Stimulated activated CD4-positive, alpha-beta T cell treated with anti-CD3 and anti-CD28 coated beads, TNF-alpha, amount 100 ng/mL, for 24 hours (primary cell): Measurements from ENCODE around the gene RAD23A.
"Not testable (repeated sequence)": the region's sequence is repeated elsewhere in the genome, so short reads cannot be mapped to it uniquely, and the experiment has no call there.

ENCODE experiments used
- DNase-seq, 3 experiments: peaks; one replicate each; pipeline ENCODE4 v3.0.0-alpha.2; 2020; ENCODE audit warnings: low read depth in 3 of 3

The RAD23A gene

GRCh38 chr19:12937927-12938778 is 7.5 kb upstream of the RAD23A start, which contains the start of gene CALR:
CALR (plus strand) TSS chr19:12938609; CDS start chr19:12938680, 71 bp downstream.
- DNase-seq = peak; percentile 99

- DNase-seq = peak in 1 of 3 experiments; percentile 29
Measured at GRCh38 chr19:12938779-12939601, 6.7 kb upstream of the RAD23A start.

DNA sequence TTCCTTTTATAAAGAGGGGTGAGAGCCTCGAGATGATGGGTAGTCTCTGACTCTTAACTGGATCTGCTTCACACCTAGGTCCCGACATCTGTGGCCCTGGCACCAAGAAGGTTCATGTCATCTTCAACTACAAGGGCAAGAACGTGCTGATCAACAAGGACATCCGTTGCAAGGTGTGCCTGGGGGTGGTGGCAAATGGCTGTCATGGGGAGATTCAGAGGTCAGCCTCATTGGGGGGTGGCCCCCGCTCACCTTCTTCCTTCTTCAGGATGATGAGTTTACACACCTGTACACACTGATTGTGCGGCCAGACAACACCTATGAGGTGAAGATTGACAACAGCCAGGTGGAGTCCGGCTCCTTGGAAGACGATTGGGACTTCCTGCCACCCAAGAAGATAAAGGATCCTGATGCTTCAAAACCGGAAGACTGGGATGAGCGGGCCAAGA is 5.7 kb upstream of the RAD23A start:
- no peak for DNase-seq

DNA sequence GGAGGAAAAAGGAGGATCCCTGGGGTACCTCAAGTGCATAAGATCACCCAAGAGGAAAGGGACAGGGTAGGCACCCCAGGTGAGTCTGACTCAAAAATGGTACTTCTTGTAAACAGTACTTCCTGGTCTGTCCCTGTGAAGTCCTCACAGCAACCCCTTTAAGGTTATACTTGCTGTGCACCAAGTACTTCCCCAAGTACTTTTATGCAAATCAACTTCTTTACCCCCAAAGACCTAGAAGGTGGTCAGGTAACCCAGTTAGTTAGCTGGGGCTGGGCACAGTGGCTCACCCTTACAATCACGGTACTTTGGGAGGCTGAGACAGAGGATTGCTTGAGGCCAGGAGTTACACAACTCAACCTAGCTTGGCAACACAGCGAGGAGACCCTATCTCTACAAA is 4.8 kb upstream of the RAD23A start:
- no peak for DNase-seq

DNA sequence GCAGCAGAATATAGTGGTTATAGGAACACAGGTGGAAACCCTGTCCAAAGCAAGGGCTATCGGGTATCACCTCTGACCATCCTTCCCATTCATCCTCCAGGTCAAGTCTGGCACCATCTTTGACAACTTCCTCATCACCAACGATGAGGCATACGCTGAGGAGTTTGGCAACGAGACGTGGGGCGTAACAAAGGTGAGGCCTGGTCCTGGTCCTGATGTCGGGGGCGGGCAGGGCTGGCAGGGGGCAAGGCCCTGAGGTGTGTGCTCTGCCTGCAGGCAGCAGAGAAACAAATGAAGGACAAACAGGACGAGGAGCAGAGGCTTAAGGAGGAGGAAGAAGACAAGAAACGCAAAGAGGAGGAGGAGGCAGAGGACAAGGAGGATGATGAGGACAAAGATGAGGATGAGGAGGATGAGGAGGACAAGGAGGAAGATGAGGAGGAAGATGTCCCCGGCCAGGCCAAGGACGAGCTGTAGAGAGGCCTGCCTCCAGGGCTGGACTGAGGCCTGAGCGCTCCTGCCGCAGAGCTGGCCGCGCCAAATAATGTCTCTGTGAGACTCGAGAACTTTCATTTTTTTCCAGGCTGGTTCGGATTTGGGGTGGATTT is 2.1 kb upstream of the RAD23A start:
- no peak for DNase-seq

DNA sequence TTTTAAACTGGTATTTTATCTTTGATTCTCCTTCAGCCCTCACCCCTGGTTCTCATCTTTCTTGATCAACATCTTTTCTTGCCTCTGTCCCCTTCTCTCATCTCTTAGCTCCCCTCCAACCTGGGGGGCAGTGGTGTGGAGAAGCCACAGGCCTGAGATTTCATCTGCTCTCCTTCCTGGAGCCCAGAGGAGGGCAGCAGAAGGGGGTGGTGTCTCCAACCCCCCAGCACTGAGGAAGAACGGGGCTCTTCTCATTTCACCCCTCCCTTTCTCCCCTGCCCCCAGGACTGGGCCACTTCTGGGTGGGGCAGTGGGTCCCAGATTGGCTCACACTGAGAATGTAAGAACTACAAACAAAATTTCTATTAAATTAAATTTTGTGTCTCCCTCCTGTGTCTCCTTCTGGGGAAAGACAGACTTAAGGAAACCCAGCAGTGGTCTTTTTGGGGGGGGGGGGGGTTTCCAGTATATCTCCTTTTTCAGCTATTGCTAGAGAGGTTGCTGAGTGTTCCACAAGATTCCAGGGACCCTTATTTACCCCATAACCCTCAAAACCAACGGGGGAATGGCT is 1.5 kb upstream of the RAD23A start:
- no peak for DNase-seq

GRCh38 chr19:12946092-12946721 is 545 bp downstream of the RAD23A start:
- DNase-seq = peak; percentile 24 to 47 (median 29)

DNA sequence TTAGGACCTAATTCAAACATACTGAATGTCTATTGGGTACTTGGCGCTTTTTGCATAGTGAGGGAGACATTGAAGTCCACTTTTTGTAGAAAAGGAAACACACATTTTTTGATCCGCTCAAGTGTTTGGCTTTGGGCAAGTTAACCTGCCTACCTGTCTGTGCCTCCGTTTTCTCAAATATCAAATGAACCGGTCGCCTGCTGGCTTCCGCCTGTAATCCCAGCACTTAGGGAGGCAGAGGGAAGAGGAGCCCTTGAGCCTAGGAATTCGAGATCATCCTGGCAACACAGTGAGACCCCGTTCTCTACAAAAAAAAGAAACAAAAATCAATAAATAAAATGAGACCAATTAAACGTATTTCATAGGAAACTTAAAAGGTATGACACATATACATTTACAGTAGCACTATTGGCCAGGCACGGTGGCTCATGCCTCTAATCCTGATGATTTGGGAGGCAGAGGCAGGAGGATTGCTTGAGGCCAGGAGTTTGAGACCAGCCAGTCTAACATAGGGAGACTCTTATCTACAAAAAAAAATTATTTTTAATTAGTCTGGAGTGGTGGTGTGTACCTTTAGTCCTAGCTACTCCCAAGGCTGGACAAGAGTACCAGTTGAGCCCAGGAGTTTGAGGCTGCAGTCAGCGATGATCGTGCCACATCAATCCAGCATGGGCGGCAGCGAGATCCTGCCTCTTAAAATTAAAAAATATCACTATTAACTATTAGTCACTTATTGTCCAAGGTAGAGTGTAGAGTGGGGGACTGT is 1.3 kb downstream of the RAD23A start:
- DNase-seq = no peak

GRCh38 chr19:12947702-12948611 is 2.3 kb downstream of the RAD23A start:
- no peak for DNase-seq

- no peak for DNase-seq
Measured at GRCh38 chr19:12948612-12949362, 3.1 kb downstream of the RAD23A start.

DNA sequence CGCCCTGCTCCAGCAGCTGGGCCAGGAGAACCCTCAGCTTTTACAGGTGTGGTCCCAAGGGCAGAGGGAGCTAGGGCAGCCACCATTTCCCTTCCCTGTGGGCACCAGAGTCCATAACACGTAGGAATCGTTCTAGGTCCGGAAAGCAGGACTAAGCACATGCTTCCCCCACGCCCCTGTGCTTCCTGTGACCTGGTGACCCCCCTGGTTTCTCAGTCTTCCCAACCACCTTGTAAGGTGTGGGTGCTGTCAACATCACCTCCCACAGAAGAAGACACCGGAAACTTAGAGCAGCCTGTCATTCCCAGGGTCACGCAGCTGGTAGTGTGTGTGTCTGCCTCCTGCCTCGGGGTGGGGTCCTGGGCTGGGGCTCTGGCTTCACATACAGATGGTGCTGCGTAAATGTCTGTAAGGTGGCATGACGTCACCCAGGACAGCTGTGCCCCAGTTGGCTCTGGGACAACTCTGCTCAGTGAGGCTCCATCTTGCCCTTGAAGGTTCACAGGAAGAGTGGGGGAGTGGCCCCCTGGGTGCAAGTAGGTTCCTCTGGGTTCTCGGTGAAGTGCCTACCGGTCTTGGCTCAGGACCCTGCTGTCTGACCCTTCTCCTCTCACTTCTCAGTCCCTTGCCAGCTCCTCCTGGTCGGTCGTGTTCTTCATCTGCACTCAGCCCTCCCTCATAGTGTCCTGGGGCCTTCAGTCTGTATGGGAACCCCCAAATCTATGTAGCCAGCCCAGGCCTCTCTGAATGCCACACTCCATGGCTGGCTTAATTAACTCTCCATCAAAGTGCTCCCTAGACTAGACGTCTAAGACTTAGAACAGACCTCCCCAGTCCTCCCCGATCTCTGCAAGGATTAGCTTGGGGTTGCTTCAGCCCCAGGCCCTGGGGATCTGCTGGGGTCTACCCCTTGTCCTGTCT is 4.0 kb downstream of the RAD23A start:
- DNase-seq = no peak

DNA sequence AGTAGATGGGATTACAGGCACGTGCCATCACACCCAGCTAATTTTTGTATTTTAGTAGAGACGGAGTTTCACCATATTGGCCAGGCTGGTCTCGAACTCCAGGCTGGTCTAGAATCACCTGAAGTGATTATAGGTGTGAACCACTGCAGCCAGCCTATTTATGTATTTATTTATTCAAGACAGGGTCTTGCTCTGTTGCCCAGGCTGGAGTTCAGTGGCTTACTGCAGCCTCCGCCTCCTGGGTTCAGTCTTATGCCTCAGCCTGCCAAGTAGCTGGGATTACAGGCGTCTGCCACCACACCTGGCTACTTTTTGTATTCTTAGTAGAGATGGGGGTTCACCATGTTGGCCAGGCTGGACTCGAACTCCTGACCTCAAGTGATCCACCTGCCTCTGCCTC is 6.4 kb downstream of the RAD23A start:
- not testable (repeated sequence) for DNase-seq

DNA sequence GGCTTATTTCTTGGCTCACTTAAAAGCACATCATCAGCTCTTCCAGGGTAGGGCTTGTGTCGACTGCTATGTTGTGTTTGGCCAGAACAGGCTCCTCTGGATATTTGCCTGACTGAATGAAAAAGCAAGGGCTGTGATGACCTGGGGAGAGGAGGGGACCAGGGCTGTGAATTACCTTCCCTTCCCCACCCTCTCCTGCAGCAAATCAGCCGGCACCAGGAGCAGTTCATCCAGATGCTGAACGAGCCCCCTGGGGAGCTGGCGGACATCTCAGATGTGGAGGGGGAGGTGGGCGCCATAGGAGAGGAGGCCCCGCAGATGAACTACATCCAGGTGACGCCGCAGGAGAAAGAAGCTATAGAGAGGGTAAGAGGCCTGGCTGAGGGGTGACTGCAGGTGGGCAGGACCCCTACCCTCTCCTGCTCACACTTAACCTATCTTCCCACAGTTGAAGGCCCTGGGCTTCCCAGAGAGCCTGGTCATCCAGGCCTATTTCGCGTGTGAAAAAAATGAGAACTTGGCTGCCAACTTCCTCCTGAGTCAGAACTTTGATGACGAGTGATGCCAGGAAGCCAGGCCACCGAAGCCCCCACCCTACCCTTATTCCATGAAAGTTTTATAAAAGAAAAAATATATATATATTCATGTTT is 7.0 kb downstream of the RAD23A start:
- no peak for DNase-seq

GRCh38 chr19:12953138-12953798 is 7.6 kb downstream of the RAD23A start:
- DNase-seq = no peak

- DNase-seq = no peak
Measured at GRCh38 chr19:12953799-12954611, 8.3 kb downstream of the RAD23A start.

- DNase-seq = no peak
Measured at GRCh38 chr19:12954612-12954962, 8.9 kb downstream of the RAD23A start.
